Cardiac septum (tissue), 1 donor: Measurements from ENCODE around the gene RTL5. TPM values are rescaled to one million over a fixed set of nuclear protein-coding genes. Genes with fewer than 3 reads are reported as not detected.
"Not testable (repeated sequence)": the region's sequence is repeated elsewhere in the genome, so short reads cannot be mapped to it uniquely, and the experiment has no call there.

Experiments
- DNase-seq: peaks from one replicate; pipeline ENCODE4 v3.0.0-alpha.2; 2020; ENCODE audit warnings: low spot score
- intact Hi-C: fragments of 100-400 bp; cut with DNase I; formaldehyde crosslinking; loops from one replicate; pipeline ENCODE4 v1.14.0; 2022
- long read RNA-seq: library from polyadenylated mRNA; unstranded; transcript quantifications from one replicate; pipeline ENCODE4 v2.0.0, GENCODE V29; 2021
- total RNA-seq: library from RNA; stranded (reverse); fragmentation: NEBNext Ultra II Directional; extraction: Animal tissue kit (Norgen Biotek cat#: 25700); gene quantifications from one replicate; pipeline ENCODE4 v1.2.1, GENCODE V29; 2021
- donor health status: DM: no; HTN: no; CAD: no.

Gene RTL5
- total RNA-seq: 6.3 TPM
- long read RNA-seq, full-length matches to known transcripts: 10 of 10 reads
- long read RNA-seq, partial matches to known transcripts: 0 of 10 reads
- long read RNA-seq, other reads (novel, unspliced or antisense): 0 of 10 reads

GRCh38 chrX:72131317-72132294 lies at the start of gene RTL5:
TSS of gene RTL5 (minus strand) at chrX:72131915.
- DNase-seq: peak; percentile 89
- intact Hi-C loops: loop anchor here (5.0 kb wide), 1 partner anchor 51 kb away; the partner anchor contains the start of gene PIN4

DNA sequence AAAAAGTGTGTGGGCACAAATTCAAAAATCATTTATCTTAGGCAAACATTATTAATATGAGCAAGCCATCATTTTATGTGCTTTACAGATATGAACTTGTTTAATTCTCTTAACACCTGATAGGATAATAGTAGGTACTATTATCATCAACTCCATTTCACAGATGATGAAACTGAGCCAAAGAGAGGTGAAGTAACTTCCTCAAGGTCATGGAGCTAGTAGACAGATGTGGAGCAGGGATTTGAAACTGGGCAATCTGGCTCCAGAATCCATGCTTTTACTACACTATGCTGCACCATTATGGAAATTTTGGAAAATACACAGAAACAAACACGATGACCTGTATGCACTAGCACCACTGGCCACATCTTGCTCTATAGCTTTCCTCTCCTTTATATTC lies 48.8 kb upstream of the RTL5 start:
- intact Hi-C loops: loop anchor here (5.0 kb wide), 1 partner anchor 48 kb away; the partner anchor contains the start of gene RTL5
- no peak for DNase-seq

GRCh38 chrX:72176981-72177380 lies 45.3 kb upstream of the RTL5 start:
- no peak for DNase-seq
- intact Hi-C loops: no loop called here

DNA sequence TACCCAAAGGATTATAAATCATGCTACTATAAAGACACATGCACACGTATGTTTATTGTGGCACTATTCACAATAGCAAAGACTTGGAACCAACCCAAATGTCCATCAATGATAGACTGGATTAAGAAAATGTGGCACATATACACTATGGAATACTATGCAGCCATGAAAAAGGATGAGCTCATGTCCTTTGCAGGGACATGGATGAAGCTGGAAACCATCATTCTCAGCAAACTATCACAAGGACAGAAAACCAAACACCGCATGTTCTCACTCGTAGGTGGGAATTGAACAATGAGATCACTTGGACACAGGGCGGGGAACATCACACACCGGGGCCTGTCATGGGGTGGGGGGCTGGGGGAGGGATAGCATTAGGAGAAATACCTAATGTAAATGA lies 44.6 kb upstream of the RTL5 start:
- intact Hi-C loops, DNase-seq: not testable (repeated sequence)

DNA sequence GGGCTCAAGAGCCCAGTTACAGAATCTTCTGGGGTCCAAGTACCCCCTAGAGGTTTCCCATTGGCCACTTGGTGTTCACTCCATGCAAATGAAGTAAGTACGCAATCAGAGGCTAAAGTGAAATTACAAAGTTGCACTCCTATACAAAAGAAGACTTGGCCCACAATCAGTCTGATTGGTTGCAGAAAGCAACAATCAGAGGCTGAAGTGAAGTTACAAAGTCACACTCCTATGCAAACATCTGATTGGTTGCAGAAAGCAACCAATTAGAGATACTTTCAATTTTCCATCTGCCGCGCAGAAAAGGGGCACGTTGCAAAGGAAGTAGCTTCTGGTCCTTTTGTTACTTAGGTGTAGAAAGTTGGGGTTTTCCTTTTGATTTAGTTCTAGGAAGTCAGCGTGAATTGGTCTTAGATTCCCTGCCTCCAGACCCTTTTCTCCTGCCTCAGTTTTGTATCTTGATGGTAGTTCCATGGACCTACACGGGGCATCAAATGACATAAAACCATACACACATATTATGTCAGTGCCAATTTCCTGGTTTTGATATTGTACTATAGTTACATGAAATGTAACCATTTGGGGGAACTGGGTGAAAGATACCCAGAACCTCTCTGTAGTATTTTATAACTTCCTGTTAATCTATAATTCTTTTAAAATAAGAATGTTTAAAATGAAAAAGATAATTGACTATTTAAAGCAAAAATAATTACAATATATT lies 37.5 kb upstream of the RTL5 start:
- intact Hi-C loops: no loop called here
- DNase-seq: no peak

DNA sequence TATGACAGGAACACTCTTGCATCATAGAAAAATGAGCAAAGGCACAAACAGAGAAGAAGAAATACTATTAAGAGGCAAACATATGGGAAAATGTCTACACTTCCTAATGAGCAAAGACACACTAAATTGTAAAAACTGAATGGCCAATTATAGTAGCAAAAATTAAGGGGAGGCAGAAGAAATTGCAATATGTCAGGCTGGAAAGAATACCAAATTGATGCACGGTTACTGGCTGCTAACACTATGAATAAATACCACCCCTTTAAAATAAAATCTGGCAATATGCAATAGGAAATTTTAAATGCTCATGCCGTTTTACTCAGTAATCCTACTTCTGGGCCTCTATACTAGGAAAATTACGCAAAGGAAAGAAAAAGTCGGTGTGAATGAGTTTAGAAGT lies 33.8 kb upstream of the RTL5 start:
- no peak for DNase-seq
- intact Hi-C loops: no loop called here

- intact Hi-C loops: no loop called here
- DNase-seq: no peak
These were observed 28.1 kb upstream of the RTL5 start for GRCh38 chrX:72159769-72160168.

- no peak for DNase-seq
- intact Hi-C loops: no loop called here
These were observed 27.1 kb upstream of the RTL5 start for GRCh38 chrX:72158773-72159172.

GRCh38 chrX:72146527-72146926 lies 14.8 kb upstream of the RTL5 start:
- no peak for DNase-seq
- intact Hi-C loops: no loop called here

DNA sequence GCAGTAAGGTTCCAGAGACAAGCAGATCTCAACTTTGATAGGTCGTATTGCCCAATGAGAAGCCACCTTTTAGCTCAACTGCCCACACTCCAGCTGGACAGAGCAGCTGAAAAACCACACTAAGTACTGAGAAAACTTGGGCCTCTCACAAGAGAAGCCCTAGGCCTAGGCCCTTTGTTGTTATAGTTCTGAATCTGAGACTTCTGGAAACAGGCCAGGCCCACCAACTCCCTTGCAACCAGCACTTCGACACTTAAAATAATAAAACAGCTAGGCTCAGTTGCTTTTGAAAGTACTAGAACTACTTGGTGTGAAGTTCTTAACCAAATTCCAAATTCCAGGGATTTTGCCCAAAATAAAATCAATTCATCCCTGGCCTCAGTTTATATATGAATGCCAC lies 13.5 kb upstream of the RTL5 start:
- intact Hi-C loops: no loop called here
- no peak for DNase-seq

GRCh38 chrX:72143609-72143907 lies 11.8 kb upstream of the RTL5 start:
- intact Hi-C loops: no loop called here
- DNase-seq: no peak

DNA sequence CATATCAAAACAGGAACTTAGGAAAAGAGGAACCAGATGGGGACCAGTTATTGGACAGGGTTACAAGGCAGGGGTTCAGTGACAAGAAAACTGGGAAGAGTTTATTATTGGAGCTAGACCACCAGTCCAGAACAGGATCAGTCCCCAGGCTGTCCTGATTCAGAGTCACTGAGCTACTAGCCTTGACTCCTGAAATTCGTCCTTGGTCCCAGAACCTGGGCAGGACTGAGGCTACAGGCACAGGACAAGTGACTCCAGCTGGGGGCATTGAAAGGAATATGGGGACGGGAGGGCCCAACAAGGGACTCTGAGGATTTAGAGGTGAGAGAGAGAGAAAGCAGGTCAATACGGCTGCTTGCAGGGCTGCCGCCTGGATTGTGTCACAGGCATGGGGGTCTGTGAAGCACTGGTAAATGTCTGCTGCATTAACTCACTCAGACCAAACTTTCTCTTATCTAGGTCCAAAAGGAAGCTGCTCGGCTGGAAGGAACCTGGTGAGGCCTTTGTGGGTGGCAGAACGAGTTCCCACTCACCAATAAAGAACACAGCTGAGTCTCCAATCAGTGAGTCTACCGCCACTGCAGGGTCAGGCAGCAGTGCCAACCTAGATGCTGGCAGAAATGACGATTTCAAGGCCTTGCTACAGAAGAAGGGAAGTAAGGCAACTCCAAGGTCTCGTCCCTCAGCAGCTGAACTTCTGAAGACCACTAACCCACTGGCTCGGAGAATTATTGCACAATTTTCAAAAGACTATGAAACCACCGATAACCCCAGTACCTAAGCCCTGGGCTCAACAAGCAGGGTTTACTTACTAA lies 11.3 kb upstream of the RTL5 start:
- intact Hi-C loops: no loop called here
- no peak for DNase-seq

GRCh38 chrX:72142094-72142793 lies 10.5 kb upstream of the RTL5 start:
- intact Hi-C loops: no loop called here
- no peak for DNase-seq

DNA sequence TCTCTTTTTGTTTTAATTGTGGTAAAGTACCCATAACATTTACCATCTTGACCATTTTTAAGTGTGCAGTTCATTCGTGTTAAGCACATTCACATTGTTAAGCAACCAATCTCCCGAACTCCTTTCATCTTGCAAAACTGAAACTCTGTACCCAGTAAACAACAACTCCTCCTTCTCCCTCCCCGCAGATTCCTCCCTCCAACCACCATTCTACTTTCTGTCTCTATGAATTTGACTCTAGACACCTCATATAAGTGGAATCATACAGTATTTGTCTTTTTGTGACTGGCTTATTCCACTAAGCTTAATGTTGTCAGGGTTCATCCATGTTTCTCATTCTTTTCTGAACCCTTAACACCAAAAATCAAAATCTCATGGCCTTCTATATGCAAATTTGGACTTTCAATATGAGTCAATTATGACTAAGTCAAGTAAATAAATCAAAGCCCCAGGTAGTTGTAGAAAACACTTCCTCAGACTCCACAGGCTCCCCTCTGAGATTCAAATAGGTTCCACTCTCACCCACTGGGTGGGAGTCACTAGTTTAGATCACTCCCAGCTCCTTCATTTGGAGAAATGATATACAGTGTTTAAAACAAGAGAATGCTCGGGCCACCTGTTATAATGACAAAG lies 9.8 kb upstream of the RTL5 start:
- intact Hi-C loops: no loop called here
- DNase-seq: no peak

DNA sequence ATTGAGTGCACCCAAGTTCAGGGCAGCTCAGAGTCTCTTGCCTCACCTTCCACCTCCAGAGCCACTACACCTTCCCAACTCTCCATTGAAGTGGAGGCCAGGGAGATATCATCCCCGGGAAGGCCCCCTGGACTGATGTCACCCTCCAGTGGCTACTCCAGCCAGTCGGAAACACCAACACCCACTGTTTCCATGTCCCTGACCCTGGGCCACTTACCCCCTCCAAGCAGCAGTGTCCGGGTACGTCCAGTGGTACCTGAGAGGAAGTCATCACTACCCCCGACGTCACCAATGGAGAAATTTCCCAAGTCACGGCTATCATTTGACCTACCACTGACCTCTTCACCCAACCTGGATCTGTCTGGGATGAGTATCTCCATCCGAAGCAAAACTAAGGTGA lies 7.8 kb upstream of the RTL5 start:
- no peak for DNase-seq
- intact Hi-C loops: no loop called here

DNA sequence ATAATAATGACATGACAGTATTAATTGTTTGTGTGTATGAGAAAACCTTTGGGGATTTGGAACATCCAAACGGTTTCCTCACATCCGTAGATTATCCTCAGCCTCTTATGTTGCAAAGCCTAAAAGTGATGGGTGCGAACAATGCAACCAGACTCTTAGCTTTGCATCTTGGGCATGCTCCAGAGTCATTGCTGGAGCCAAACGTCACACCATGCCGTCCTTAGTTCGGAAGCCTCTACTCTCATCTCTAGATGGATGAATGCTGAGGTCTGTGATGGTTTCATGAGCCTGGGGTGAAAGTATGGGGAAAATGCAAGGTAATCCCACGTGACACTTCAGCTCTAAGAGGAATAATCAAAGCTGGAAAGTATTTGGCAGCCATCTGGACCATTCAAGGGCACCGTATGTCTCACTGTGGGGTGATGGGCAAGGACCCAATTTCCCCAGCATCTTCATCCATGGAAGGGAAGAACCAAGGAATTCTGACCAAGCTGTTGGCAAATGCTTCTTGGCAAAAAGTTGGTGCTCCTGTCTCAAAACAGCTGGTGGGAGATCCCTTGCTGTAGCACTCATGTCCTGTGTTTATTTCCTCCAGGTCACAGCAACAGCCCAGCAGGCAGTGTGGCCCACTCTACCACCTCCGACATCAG lies 6.3 kb upstream of the RTL5 start:
- intact Hi-C loops: no loop called here
- DNase-seq: no peak

DNA sequence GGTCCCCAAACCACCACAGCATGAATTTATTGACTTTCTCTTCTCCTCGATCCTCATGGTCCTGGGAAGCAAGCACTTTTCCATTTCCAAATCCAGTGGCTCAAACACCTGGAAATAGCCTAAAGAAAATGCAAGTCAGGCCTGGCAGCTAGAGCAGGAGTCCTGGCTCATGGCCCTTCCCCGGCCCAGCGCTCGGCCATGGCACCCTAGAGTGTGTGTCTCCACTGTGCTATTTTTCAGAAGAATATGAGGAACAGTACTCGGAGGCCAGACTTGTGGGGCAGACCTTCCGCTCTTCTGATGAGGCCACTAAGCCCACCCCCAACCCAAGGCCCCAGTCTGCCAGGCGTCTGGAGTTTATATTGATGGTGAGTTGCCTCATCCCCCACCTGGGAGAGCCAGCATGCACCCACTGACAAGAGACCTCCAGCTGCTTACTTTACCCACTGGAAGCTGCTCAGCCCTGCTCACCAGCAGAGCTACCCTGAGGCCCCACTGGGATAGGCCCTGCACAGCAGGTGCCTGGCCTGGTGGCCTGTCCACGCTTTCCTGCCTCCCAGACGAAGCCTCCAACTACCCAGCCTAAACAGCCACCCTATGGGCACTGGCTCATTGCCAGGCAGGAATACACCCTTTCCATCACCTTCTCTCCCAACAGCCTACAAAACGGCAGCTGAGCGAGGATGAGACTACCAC lies 2.3 kb upstream of the RTL5 start:
- intact Hi-C loops: loop anchor here (5.0 kb wide), 1 partner anchor 48 kb away; the partner anchor contains the start of gene PIN4

DNA sequence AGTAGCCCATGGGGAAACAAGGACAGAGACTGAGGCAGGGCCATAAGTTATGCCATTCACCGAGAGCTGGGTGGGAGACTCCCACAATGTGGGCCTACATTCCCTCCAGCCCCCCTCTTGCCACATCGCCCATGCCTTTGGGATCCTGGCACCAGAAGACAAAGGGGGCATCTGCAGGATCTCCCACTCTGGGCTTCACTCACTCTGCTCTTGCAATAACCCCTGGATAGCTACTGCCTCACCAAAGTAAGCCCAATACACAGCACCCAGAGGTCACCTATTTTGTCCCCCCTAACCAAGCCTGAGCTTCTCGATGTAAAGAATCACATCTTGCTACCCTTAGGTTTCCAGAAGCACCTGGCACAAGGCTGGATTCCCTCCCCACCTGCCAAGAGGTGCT lies 741 bp upstream of the RTL5 start:
- intact Hi-C loops: loop anchor here (5.0 kb wide), 1 partner anchor 50 kb away; the partner anchor contains the start of gene PIN4
- DNase-seq: no peak

More for the DNA sequence above, 2.3 kb upstream of the RTL5 start:
- DNase-seq: no peak
